Activated CD4-positive, alpha-beta T cell treated with anti-CD3 and anti-CD28 coated beads, Interleukin-2, amount 10 ng/mL, durations not matched to agents 24 days and 14 days (primary cell): ENCODE measurements around the gene C14orf119. TPM values are rescaled to one million over a fixed set of nuclear protein-coding genes. Genes with fewer than 3 reads are reported as not detected.
A peak's percentile ranks its signal among the peaks of the same experiment; 100 is the strongest.

ENCODE experiments used
- DNase-seq: peaks from one replicate; pipeline ENCODE4 v3.0.0; 2022
- H3K27ac Mint-ChIP-seq: one replicate; pipeline ENCODE4 v1.8.0; 2022; ENCODE audit warnings: mild to moderate bottlenecking, mixed read lengths
- H3K27me3 Mint-ChIP-seq: one replicate; pipeline ENCODE4 v1.8.0; 2022; ENCODE audit warnings: mixed read lengths
- H3K36me3 Mint-ChIP-seq: one replicate; pipeline ENCODE4 v1.8.0; 2022; ENCODE audit warnings: low read depth, mild to moderate bottlenecking, mixed read lengths
- H3K4me1 Mint-ChIP-seq: one replicate; pipeline ENCODE4 v1.8.0; 2021; ENCODE audit warnings: mixed read lengths
- H3K4me3 Mint-ChIP-seq: one replicate; pipeline ENCODE4 v1.8.0; 2022; ENCODE audit warnings: mild to moderate bottlenecking, moderate library complexity, mixed read lengths
- H3K9me3 Mint-ChIP-seq: one replicate; pipeline ENCODE4 v1.8.0; 2021; ENCODE audit warnings: mixed read lengths
- intact Hi-C: fragments of 100-400 bp; cut with micrococcal nuclease; formaldehyde crosslinking; loops from one replicate; pipeline ENCODE4 v1.15.1; 2023
- total RNA-seq: library from RNA; stranded (reverse); gene quantifications from 2 replicates; pipeline ENCODE4 v1.2.3, GENCODE V29; 2022

Gene C14orf119
- total RNA-seq, 1 donor from 2014 or later = 54.3 TPM

DNA sequence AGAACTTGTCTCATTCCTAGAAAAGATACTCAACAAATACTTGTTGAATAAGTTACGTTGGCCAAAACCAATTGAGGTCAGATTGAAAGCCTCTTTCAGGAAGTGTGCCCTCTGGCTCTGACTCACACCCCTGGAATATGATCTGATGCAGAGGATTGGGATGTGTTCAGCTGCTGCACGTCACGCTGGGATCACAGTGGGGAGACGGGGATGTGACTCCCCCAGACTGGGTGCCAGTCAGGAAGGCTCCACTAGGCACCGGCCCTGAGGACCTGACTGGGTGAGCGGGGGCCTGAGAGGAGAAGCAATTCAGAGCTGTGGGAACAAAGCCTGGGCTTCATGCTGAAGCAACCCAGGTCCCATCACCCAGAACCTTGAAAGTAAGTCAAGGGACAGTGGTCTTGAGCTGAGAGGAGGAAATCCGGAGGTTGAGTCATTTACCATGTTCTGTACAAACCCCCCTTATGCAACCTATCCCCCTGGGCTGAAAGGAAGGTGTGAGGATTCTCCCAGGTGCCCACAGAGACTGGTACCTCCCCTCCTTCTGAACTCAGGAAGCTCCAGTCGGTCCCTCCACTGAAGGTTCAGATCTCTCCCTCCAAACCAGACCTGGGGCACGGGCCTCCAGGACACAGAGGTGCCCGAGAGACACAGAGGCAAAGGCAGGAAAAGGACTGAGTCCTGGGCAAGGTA, 19.9 kb downstream of the C14orf119 start:
- H3K27ac Mint-ChIP-seq = no peak overlapping the region

DNA sequence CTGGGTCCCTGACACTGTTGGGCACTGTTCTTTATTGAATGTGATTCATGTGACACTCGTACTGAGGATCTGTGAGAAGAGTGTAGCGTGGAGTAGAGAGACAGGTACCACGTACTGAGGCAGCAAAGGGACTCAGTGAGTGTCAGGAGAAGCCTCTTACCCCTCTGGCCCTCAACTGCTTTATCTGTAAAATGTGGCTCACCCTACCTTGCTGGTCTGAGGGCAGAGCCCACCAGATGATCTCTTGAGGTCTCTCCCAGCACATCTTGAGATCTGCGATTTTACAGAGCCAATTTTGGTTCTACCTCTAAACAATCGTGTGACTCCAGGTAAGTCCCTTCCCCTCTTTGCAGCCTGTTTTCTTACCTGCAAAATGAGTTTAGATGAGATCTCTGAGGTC, 20.6 kb downstream of the C14orf119 start:
- no peak overlapping the region for H3K27ac Mint-ChIP-seq
- no peaks in the 10 kb centered on the region for H3K36me3 Mint-ChIP-seq
- H3K4me1 Mint-ChIP-seq = peaks cover 30% of the 10 kb centered on the region
- H3K9me3 Mint-ChIP-seq = no peaks in the 10 kb centered on the region
- DNase-seq = no peak
- peaks cover 5% of the 10 kb centered on the region for H3K27me3 Mint-ChIP-seq
- intact Hi-C loops = no loop called here
- H3K4me3 Mint-ChIP-seq = no peak overlapping the region

More for the DNA sequence above, 19.9 kb downstream of the C14orf119 start:
- peaks cover 5% of the 10 kb centered on the region for H3K27me3 Mint-ChIP-seq
- peaks cover 22% of the 10 kb centered on the region for H3K4me1 Mint-ChIP-seq
- intact Hi-C loops = no loop called here
- no peak for DNase-seq
- H3K9me3 Mint-ChIP-seq = no peaks in the 10 kb centered on the region
- H3K36me3 Mint-ChIP-seq = no peaks in the 10 kb centered on the region
- no peak overlapping the region for H3K4me3 Mint-ChIP-seq

DNA sequence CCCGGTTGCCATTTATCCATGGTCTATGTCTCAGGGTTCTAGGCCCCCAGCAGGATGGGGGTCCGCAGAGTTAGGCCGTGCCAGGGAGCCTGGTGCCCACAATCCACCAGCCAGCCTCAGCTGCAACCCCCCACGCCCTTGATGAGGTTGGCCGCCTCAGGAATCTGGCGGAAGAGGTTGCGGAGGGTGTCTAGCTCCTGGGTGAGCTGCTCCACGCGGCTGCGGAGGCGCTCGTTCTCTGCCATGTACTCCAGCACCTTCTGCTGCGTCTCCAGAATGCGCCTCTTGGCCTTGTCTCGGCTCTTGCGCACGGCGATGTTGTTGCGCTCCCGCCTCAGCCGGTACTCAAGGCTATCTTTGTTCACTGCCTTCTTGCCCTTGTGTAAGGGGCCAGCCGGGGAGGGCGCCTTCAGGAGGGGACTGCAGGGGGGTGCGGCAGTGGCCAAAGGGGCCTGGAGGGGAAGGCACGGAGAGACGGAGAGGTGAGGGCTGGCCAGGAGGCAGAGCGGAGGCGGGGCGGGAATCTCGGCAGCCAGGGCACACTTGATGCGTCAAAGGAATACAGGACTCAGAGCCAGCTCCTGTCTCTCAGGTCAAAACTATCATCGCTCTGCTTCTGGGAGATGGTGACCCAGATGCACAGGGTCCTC, 22.2 kb downstream of the C14orf119 start:
- Mint-ChIP-seq H3K4me1 (peaks cover 36% of the 10 kb centered on the region), H3K4me3 (no peak overlapping the region), H3K9me3 (no peaks in the 10 kb centered on the region), H3K36me3 (no peaks in the 10 kb centered on the region), H3K27me3 (peaks cover 5% of the 10 kb centered on the region), H3K27ac (no peak overlapping the region)
- no peak for DNase-seq
- intact Hi-C loops = no loop called here

DNA sequence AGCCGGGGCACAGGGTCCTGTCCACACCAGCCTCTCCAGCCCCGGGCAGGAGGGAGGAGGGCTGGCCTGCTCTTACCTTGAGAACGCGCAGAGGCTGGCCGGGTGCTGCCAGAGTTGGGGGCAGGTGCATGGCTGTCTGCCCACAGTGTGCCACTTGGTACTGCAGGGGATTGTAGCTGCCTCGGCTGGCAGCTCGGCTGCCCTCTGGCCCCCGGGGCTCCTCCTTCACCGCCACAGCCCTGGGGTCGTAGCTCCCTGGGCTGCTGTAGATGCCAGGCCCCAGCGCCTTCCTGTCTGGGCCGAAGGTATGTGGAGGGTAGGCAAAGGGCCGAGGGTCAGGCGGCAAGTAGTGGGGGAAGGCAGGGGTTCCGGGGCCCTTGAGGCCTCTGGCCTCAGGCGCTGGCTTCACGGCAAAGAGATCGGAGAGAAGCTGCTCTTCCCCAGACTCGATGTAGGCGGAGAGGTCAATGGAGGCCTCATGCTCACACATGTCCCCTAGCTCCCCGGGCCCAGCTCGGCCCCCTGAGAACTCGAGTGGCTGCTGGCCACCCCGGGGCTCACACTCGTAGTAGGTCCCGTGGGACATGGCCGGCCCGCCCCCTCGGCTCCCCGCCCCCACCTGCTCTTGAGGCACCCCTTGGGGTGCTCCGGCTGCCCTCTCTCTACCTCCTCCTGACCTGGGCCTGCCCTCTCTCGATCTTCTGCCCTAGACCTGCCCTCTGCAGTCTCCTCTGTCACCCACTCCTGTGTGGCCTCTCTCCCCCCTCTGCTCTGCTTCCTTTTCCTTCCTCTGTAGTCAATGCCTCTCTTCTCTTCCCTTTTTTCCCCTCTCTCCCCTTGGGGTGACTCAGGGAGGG, 23.4 kb downstream of the C14orf119 start, which contains the start of gene CEBPE:
Gene CEBPE (minus strand): TSS at position 750 of the 857 bp plus-strand sequence. CDS start 164 bp downstream, at position 586.
- peaks cover 36% of the 10 kb centered on the region for H3K4me1 Mint-ChIP-seq
- peaks cover 9% of the 10 kb centered on the region for H3K27me3 Mint-ChIP-seq
- intact Hi-C loops = no loop called here
- no peaks in the 10 kb centered on the region for H3K36me3 Mint-ChIP-seq
- peak within 1 kb of the TSS; percentile 37 for H3K4me3 Mint-ChIP-seq
- H3K9me3 Mint-ChIP-seq = no peaks in the 10 kb centered on the region
- H3K27ac Mint-ChIP-seq = peak within 1 kb of the TSS; percentile 81
- no peak for DNase-seq

DNA sequence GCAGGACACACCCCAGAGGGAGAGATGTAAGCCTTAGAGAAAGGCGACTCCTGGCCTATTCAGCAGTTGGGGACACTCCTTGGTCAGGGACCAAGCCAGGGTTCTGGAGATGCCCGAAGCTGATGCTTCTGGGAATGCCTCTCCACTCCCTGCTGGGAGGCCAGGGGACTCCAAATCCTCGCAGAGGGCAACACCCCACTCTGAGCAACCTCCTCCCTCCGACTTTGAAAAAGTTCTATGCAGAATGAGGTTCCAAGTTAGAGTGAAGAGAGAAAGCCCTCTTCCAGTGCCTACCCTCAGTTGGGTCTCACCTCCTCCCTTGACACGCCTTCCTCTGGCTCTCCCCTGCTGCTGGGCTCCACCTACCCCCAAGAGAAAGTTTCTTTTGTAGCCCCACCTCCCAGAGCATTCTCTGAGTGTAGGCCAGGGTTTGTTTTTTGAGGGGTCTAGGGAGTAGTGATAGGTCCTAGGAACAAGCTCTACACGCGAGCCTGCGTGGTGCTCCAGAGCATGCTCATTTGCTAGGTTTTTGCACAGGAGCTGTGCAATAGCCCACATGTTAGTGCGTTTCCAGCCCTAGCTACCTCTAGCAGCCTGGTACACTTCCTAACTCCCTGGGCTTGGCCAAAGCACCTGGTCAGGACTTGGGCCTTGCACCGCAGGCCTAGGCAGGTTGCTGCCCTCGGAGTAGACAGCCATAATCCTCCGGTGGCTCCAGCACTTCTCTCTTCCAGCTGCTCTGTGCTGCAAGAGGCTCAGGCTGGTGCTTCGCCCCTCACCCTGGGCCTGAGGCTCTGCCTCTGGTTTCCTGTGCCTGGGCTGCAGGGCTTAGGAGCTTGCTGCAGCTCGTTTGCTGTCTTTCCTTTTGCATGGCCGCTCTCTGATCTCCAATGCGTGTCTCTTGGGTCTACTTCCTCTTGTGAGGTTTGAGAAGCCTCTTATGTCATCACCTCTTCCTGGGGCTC, 24.3 kb downstream of the C14orf119 start:
- H3K36me3 Mint-ChIP-seq = no peaks in the 10 kb centered on the region
- peak; percentile 84 for DNase-seq
- intact Hi-C loops = loop anchor here (1.0 to 2.0 kb wide), 3 partner anchors 68 to 261 kb away; no protein-coding TSS in a partner anchor
- peak overlapping the region; percentile 37 for H3K4me3 Mint-ChIP-seq
- peak overlapping the region; percentile 81 for H3K27ac Mint-ChIP-seq
- H3K4me1 Mint-ChIP-seq = peaks cover 33% of the 10 kb centered on the region
- no peaks in the 10 kb centered on the region for H3K9me3 Mint-ChIP-seq
- H3K27me3 Mint-ChIP-seq = peaks cover 8% of the 10 kb centered on the region

DNA sequence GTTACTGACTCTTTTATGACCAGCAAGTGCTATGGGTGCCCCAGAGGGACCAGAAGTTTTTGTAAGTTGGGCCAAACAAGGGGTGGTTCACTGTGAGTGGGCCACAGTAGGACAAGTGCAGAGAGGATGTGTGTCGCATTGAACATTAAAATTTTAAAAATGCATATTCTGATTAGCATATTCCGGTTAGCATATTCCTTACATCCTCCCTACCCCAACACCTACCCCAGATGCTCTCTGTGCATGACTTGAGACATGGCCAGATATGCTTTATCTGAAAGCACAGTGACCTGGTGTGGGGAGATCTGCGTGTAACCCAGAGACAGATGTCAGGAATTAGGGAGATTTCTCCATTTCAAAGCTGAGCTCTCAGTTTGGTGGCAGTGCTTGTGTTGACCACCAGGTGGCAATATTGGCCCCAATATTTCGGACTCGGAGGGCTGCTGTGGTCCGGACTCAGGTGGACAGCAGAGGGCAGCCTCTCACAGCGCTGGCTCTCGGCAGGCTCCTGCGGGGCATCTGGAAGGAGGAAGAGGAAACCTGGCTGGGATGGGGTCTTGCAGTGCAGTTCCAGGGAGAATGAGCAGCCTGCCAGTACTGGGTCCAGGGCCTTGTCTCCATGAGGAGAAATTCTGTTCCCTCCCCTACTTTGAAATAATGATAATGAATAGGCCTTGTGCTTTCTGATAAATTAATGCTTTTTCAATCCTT, 25.4 kb downstream of the C14orf119 start:
- peak; percentile 94 for DNase-seq
- Mint-ChIP-seq H3K4me3 (peak overlapping the region; percentile 16), H3K27ac (peak overlapping the region; percentile 81), H3K9me3 (no peaks in the 10 kb centered on the region), H3K4me1 (peaks cover 28% of the 10 kb centered on the region), H3K27me3 (peaks cover 4% of the 10 kb centered on the region), H3K36me3 (no peaks in the 10 kb centered on the region)
- intact Hi-C loops = loop anchor here (1.0 to 2.0 kb wide), 3 partner anchors 67 to 260 kb away; no protein-coding TSS in a partner anchor

DNA sequence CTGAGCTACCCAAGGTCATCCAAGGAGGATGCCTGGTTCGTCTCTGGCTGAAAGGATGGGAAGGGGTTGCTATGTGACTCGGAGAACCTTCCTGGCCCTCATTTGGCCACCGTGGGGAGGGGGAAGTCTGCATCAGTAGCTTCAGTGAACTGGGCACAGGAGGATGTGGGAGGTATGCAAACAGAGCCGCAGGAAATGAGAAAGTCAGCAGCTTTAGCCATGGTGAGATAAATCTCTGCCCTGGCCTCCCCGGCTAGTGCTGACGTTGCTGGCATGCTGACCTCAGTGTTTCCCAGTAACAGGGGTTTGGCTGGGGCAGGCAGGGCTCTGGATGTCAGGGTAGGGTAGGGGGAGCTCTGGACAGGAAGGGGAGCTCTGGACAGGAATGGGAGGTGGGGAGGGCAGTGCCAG, 26.1 kb downstream of the C14orf119 start:
- peak; percentile 66 for DNase-seq
- H3K27ac Mint-ChIP-seq = peak overlapping the region; percentile 43
- H3K4me3 Mint-ChIP-seq = peak overlapping the region; percentile 16
- H3K4me1 Mint-ChIP-seq = peaks cover 28% of the 10 kb centered on the region
- H3K9me3 Mint-ChIP-seq = no peaks in the 10 kb centered on the region
- peaks cover 4% of the 10 kb centered on the region for H3K27me3 Mint-ChIP-seq
- no peaks in the 10 kb centered on the region for H3K36me3 Mint-ChIP-seq
- intact Hi-C loops = loop anchor here (2.0 kb wide), 1 partner anchor 177 kb away; no protein-coding TSS in a partner anchor

DNA sequence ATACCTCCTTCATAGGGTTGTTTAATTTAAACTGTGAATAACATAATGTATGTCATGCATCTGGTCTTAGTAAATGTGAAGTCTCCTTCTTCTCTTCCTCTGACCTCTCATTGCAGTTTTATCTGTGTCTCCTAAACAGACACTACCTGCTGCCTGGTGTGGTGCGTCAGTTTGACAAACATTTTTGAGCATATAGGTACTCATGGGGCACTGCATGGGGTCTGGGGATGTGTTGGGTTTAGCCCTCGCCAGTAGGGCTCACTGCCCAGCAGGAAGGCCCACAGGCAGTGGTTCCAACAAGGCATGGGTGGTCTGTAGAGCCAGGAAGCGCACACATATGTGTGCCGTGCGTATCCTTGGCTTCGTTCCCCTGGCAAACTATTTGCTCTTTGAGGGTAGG, 26.8 kb downstream of the C14orf119 start:
- Mint-ChIP-seq H3K4me1 (peaks cover 28% of the 10 kb centered on the region), H3K27ac (no peak overlapping the region), H3K36me3 (no peaks in the 10 kb centered on the region), H3K27me3 (peaks cover 4% of the 10 kb centered on the region), H3K9me3 (no peaks in the 10 kb centered on the region), H3K4me3 (no peak overlapping the region)
- intact Hi-C loops = no loop called here
- no peak for DNase-seq

DNA sequence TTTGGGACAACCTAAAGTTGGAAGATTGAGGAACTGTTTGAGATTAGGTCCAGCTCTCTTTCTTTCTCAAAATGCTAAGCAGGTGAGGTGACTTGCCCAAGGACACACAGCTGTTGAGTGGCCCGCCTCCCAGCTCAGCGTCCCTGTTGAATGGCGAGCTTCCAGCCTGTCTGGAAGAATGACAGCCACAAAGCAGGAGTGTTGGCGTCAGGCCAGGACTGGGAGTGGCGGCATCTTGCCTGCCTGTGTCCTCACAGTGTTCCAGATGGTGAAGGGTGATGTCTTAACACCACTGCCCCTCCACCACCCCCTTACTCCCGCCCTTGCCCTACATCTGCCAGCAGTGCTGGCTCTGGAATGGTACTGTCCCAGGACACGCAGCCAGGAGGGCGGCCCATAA, 28.1 kb downstream of the C14orf119 start:
- H3K9me3 Mint-ChIP-seq = no peaks in the 10 kb centered on the region
- peaks cover 28% of the 10 kb centered on the region for H3K4me1 Mint-ChIP-seq
- H3K27me3 Mint-ChIP-seq = peaks cover 4% of the 10 kb centered on the region
- H3K27ac Mint-ChIP-seq = no peak overlapping the region
- no peak for DNase-seq
- no peaks in the 10 kb centered on the region for H3K36me3 Mint-ChIP-seq
- intact Hi-C loops = no loop called here
- no peak overlapping the region for H3K4me3 Mint-ChIP-seq

DNA sequence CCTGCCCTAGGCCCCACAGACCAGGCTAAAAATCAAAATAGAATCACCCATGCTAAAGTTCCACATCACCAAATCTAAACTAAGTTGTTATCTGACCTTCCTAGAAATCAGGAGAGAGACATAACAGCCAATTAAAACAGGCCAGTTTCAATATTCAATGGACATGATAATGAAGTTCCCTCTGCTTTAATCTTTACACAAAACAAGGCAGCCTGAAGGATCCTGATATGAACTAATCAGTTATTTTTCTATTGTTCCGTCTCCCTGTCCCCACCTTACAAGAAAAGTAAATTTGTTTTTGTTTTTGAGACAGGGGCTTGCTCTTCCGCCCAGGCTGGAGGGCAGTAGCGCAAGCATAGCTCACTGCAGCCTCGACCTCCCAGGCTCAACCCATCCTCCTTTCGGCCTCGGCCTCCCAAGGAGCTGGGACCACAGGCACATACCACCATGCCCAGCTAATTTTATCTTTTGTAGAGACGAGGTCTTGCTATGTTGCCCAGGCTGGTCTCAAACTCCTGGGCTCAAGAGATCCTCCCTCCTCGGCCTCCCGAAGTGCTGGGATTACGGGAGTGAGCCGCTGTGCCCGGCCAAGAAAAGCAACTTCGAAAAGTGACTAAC, 29.1 kb downstream of the C14orf119 start:
- Mint-ChIP-seq H3K27me3 (peaks cover 6% of the 10 kb centered on the region), H3K36me3 (no peaks in the 10 kb centered on the region), H3K4me1 (peaks cover 25% of the 10 kb centered on the region), H3K4me3 (no peak overlapping the region), H3K9me3 (no peaks in the 10 kb centered on the region), H3K27ac (no peak overlapping the region)
- intact Hi-C loops = no loop called here
- DNase-seq = no peak

DNA sequence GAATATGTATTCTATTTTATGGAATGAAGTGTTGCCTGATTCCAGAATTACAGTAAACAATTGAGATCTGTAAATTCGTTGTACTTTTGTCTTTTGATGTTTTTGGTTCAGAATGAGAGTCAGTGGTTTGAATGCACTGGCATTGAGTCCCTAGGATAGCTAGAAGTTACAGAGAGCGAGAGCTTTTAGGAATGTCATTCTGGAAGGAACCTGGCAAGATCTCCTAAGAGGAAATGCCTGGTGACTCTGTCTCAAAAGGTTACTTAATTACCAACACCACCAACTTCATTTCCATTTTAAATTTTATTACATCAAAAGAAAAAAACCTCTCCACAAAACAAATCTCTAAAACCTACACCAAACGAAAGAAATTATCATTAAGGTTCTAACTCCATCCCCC, 29.7 kb downstream of the C14orf119 start:
- no peaks in the 10 kb centered on the region for H3K36me3 Mint-ChIP-seq
- intact Hi-C loops = no loop called here

DNA sequence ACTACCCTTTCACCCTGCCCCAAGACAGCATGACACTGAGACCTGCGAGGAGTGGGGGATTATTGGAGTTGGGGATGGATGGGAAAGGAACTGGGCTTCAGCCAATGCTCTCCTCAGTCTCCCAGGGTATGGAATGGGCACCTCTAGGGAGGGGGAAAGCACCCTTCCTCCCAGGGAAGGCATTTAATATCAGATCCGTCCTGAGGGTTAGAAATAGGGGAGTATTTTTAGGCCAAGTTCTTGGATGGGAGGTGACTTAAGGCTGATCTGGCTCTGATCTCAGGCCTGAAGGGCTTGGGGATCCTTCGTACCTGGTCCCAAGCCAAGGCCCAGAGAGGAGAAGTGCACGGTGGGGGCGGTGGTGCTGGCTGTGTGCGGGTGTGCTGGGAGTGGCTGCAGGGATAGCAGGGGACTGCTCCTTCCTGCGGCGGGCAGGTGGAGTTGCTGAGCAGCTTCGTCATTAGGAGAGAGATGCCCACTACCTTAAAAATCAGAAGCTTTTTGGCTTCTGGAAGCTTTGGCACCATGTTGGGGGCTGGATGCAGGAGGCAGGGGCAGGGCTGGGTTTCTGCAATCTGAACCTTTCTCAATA, 30.7 kb downstream of the C14orf119 start:
- H3K9me3 Mint-ChIP-seq = no peaks in the 10 kb centered on the region
- H3K27me3 Mint-ChIP-seq = peaks cover 16% of the 10 kb centered on the region
- no peak for DNase-seq
- H3K27ac Mint-ChIP-seq = no peak overlapping the region
- no peak overlapping the region for H3K4me3 Mint-ChIP-seq
- no peaks in the 10 kb centered on the region for H3K36me3 Mint-ChIP-seq
- peaks cover 9% of the 10 kb centered on the region for H3K4me1 Mint-ChIP-seq
- intact Hi-C loops = no loop called here

More for the DNA sequence above, 29.7 kb downstream of the C14orf119 start:
- H3K27me3 Mint-ChIP-seq = peaks cover 9% of the 10 kb centered on the region
- H3K9me3 Mint-ChIP-seq = no peaks in the 10 kb centered on the region
- no peak overlapping the region for H3K4me3 Mint-ChIP-seq
- DNase-seq = no peak
- peaks cover 19% of the 10 kb centered on the region for H3K4me1 Mint-ChIP-seq
- no peak overlapping the region for H3K27ac Mint-ChIP-seq
